HG02678 (cell line): ENCODE results near the gene NUTM2G.
A peak's percentile ranks its signal among the peaks of the same experiment; 100 is the strongest.
"Not testable (repeated sequence)": the region's sequence is repeated elsewhere in the genome, so short reads cannot be mapped to it uniquely, and the experiment has no call there.

Experiments
- ATAC-seq: cut with Tn5 transposase; IDR thresholded peaks from one replicate; pipeline ENCODE4 v1.9.1; 2021; ENCODE audit warnings: mild to moderate bottlenecking, moderate library complexity; ENCODE audit not compliant: unreplicated experiment

Gene NUTM2G

GRCh38 chr9:96928543-96928942 is at the start of gene NUTM2G:
TSS of gene NUTM2G (plus strand) at chr9:96928843. CDS start at chr9:96929025, 182 bp downstream.
- not testable (repeated sequence) for ATAC-seq

GRCh38 chr9:96883922-96884321 is 44.7 kb upstream of the NUTM2G start:
- no peak for ATAC-seq

- no peak for ATAC-seq
These were observed 44.2 kb upstream of the NUTM2G start for GRCh38 chr9:96884443-96884842.

GRCh38 chr9:96885424-96885823 is 43.2 kb upstream of the NUTM2G start:
- ATAC-seq = no peak

GRCh38 chr9:96888591-96888990 is 40.1 kb upstream of the NUTM2G start:
- ATAC-seq = no peak

- ATAC-seq = no peak
These were observed 36.5 kb upstream of the NUTM2G start for GRCh38 chr9:96892131-96892530.

GRCh38 chr9:96900010-96900409 is 28.6 kb upstream of the NUTM2G start:
- not testable (repeated sequence) for ATAC-seq

- ATAC-seq = not testable (repeated sequence)
These were observed 23.5 kb upstream of the NUTM2G start for GRCh38 chr9:96904947-96905722.

GRCh38 chr9:96908479-96908878 is 20.2 kb upstream of the NUTM2G start:
- not testable (repeated sequence) for ATAC-seq

- not testable (repeated sequence) for ATAC-seq
These were observed 13.1 kb upstream of the NUTM2G start for GRCh38 chr9:96915539-96915938.

GRCh38 chr9:96916531-96916930 is 12.1 kb upstream of the NUTM2G start:
- ATAC-seq = not testable (repeated sequence)

- ATAC-seq = not testable (repeated sequence)
These were observed 10.1 kb upstream of the NUTM2G start for GRCh38 chr9:96918550-96918949.

GRCh38 chr9:96920803-96921202 is 7.8 kb upstream of the NUTM2G start:
- not testable (repeated sequence) for ATAC-seq

GRCh38 chr9:96925587-96925986 is 3.1 kb upstream of the NUTM2G start:
- ATAC-seq = not testable (repeated sequence)

- ATAC-seq = not testable (repeated sequence)
These were observed 3.0 kb downstream of the NUTM2G start for GRCh38 chr9:96931665-96932064.

GRCh38 chr9:96934097-96934496 is 5.5 kb downstream of the NUTM2G start:
- not testable (repeated sequence) for ATAC-seq

- ATAC-seq = not testable (repeated sequence)
These were observed 6.1 kb downstream of the NUTM2G start for GRCh38 chr9:96934706-96935105.

- not testable (repeated sequence) for ATAC-seq
These were observed 6.8 kb downstream of the NUTM2G start for GRCh38 chr9:96935401-96935800.

- ATAC-seq = not testable (repeated sequence)
These were observed 8.8 kb downstream of the NUTM2G start for GRCh38 chr9:96937442-96937841.

GRCh38 chr9:96938957-96939665 is 10.5 kb downstream of the NUTM2G start:
- not testable (repeated sequence) for ATAC-seq

- peak; percentile 78 for ATAC-seq
These were observed 12.3 kb downstream of the NUTM2G start for GRCh38 chr9:96940982-96941381.

- not testable (repeated sequence) for ATAC-seq
These were observed 13.0 kb downstream of the NUTM2G start for GRCh38 chr9:96941628-96942027.
